ENCODE data around the gene TMEM26. TPM values are rescaled to one million over a fixed set of nuclear protein-coding genes. Genes with fewer than 3 reads are reported as not detected.

The TMEM26 gene
- total and polyA plus RNA-seq, 8 donors: 1.3 to 8.1 (median 6.0) TPM

DNA sequence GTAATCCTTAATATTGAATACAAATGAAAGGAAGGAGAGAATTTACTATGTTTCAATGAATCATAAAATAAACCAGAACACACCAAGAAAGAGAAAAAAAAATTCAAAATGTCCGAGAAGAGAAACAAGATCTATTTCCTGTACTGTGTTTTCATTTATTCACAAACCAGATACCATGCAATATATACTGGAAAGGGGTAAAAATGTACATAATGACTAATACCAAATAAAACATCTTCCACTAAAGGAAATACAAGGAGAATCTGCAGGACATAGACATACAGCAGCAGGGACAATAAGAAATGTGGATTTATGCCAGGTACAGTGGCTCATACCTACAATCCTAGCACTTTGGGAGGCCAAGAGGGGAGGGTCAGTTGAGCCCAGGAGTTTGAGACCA is 24.3 kb upstream of the TMEM26 start:
- ATAC-seq (no peak), DNase-seq (no peak)
- TF ChIP-seq, protein P1, sequence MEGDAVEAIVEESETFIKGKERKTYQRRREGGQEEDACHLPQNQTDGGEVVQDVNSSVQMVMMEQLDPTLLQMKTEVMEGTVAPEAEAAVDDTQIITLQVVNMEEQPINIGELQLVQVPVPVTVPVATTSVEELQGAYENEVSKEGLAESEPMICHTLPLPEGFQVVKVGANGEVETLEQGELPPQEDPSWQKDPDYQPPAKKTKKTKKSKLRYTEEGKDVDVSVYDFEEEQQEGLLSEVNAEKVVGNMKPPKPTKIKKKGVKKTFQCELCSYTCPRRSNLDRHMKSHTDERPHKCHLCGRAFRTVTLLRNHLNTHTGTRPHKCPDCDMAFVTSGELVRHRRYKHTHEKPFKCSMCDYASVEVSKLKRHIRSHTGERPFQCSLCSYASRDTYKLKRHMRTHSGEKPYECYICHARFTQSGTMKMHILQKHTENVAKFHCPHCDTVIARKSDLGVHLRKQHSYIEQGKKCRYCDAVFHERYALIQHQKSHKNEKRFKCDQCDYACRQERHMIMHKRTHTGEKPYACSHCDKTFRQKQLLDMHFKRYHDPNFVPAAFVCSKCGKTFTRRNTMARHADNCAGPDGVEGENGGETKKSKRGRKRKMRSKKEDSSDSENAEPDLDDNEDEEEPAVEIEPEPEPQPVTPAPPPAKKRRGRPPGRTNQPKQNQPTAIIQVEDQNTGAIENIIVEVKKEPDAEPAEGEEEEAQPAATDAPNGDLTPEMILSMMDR (IDR thresholded peaks at IDR 0.05): no peak
- Histone ChIP-seq H3K27me3 (no peaks in the 10 kb centered on the region), H3K9me3 (no peaks in the 10 kb centered on the region), H3K27ac (no peak overlapping the region), H3K4me1 (no peaks in the 10 kb centered on the region), H3K4me3 (no peak overlapping the region), H3K36me3 (no peaks in the 10 kb centered on the region)
- intact Hi-C loops (cut with DNase I): no loop called here

- DNase-seq: no peak
- Histone ChIP-seq H3K36me3 (no peaks in the 10 kb centered on the region), H3K4me1 (no peaks in the 10 kb centered on the region), H3K27me3 (no peaks in the 10 kb centered on the region), H3K9me3 (no peaks in the 10 kb centered on the region), H3K27ac (no peak overlapping the region), H3K4me3 (no peak overlapping the region)
- TF ChIP-seq, protein P1 (IDR thresholded peaks at IDR 0.05): no peak
- ATAC-seq: no peak
- intact Hi-C loops (cut with DNase I): no loop called here
Observed at GRCh38 chr10:61476529-61476928, 23.3 kb upstream of the TMEM26 start.

DNA sequence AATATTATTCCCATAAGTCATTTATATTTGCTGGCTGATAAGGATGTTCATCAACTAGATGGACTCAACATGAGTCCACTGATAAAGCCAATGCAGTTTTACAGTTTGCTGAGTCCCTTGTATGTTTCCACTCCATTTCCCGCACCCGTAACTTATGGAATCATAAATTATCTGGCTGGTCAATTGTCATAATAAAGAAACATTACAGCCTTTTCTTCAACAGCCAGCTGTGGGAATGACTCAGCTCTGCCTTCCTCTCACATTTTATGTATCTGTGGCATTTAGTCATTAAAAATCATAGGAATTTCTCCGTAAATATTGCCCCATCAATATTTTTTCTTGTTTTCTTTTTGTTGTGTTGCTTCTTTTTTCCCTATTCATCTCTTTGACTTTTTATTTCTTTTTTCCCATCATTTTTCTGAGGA is 22.3 kb upstream of the TMEM26 start:
- Histone ChIP-seq H3K4me1 (no peaks in the 10 kb centered on the region), H3K27ac (no peak overlapping the region), H3K27me3 (no peaks in the 10 kb centered on the region), H3K4me3 (no peak overlapping the region), H3K36me3 (no peaks in the 10 kb centered on the region), H3K9me3 (no peaks in the 10 kb centered on the region)
- intact Hi-C loops (cut with DNase I): no loop called here
- ATAC-seq (no peak), DNase-seq (no peak)
- TF ChIP-seq, protein P1 (IDR thresholded peaks at IDR 0.05): no peak

DNA sequence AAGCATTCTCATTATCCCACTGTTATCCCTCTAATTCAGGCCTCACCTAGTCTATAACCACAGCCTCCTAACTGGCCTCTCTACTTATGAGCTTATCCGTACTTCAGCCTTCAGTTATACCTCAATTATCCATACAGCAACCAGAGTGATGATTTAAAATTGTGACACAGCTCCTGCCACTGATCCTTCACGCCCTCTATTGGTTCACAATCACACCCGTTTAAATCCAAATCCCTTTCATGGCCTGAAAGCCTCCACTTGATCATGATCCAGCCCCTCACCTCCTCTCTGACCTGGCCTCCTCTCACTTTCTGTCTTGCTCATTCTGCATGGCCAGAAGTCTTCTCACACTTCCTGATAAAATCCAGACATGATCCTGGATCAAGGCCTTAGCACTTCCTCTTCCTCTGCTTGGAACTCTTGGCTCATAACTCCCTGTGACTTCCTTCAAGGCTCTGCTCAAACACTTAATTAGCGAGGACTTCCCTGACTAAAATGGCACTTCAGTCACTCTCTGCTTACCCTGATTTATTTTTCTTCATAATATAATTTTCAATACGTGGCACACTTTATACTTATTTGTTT is 19.0 kb upstream of the TMEM26 start:
- no peaks in the 10 kb centered on the region for H3K36me3 ChIP-seq
- no peaks in the 10 kb centered on the region for H3K4me1 ChIP-seq
- no peaks in the 10 kb centered on the region for H3K9me3 ChIP-seq
- ATAC-seq (no peak), DNase-seq (no peak)
- no peak overlapping the region for H3K4me3 ChIP-seq
- no peak overlapping the region for H3K27ac ChIP-seq
- TF ChIP-seq, protein P1 (IDR thresholded peaks at IDR 0.05): no peak
- no peaks in the 10 kb centered on the region for H3K27me3 ChIP-seq
- intact Hi-C loops (cut with DNase I): no loop called here

- TF ChIP-seq, protein P1 (IDR thresholded peaks at IDR 0.05): no peak
- no peaks in the 10 kb centered on the region for H3K36me3 ChIP-seq
- no peaks in the 10 kb centered on the region for H3K27me3 ChIP-seq
- H3K4me1 ChIP-seq: no peaks in the 10 kb centered on the region
- H3K4me3 ChIP-seq: no peak overlapping the region
- ATAC-seq: no peak
- DNase-seq: no peak
- no peaks in the 10 kb centered on the region for H3K9me3 ChIP-seq
- intact Hi-C loops (cut with DNase I): no loop called here
- no peak overlapping the region for H3K27ac ChIP-seq
Observed at GRCh38 chr10:61471491-61471890, 18.3 kb upstream of the TMEM26 start.

Data from left lung (tissue), 10 donors.